ENCODE measurements around the gene PAXX.

The PAXX gene

DNA sequence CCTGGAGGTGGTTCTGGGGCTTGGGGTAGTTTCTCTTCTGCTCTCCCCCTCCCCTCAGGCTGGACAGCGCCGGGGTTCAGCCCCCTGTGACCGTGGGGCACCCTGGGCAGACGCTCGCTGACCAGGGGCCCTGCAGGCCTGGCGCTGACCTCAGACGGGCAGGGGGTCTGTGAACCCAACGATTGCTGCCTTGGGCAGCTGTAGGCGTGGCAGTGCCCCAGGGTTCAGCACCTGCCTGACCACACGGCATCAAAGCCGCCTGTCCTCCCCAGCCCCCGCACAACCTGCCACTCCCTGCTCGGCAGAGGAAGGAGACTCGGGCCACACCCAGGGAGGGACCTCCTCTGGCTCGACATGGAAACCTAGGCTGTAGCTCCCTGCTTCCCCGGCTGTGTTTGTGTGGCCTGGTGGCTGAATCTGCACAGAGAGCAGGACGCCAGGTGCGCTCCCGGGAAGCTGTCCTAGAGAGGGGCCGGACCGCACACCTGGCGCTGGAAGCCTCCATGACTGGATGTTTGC lies 28.0 kb upstream of the PAXX start:
- Mint-ChIP-seq H3K4me1 (peaks cover 21% of the 10 kb centered on the region), H3K27ac (no peak overlapping the region), H3K9me3 (no peaks in the 10 kb centered on the region), H3K27me3 (ENCODE audit: low read depth, poor library complexity) (peaks cover 15% of the 10 kb centered on the region), H3K4me3 (no peak overlapping the region), H3K36me3 (ENCODE audit: low read depth) (no peaks in the 10 kb centered on the region)
- DNase-seq: no peak
- TF ChIP-seq, protein P1, sequence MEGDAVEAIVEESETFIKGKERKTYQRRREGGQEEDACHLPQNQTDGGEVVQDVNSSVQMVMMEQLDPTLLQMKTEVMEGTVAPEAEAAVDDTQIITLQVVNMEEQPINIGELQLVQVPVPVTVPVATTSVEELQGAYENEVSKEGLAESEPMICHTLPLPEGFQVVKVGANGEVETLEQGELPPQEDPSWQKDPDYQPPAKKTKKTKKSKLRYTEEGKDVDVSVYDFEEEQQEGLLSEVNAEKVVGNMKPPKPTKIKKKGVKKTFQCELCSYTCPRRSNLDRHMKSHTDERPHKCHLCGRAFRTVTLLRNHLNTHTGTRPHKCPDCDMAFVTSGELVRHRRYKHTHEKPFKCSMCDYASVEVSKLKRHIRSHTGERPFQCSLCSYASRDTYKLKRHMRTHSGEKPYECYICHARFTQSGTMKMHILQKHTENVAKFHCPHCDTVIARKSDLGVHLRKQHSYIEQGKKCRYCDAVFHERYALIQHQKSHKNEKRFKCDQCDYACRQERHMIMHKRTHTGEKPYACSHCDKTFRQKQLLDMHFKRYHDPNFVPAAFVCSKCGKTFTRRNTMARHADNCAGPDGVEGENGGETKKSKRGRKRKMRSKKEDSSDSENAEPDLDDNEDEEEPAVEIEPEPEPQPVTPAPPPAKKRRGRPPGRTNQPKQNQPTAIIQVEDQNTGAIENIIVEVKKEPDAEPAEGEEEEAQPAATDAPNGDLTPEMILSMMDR (IDR thresholded peaks at IDR 0.05): no peak

DNA sequence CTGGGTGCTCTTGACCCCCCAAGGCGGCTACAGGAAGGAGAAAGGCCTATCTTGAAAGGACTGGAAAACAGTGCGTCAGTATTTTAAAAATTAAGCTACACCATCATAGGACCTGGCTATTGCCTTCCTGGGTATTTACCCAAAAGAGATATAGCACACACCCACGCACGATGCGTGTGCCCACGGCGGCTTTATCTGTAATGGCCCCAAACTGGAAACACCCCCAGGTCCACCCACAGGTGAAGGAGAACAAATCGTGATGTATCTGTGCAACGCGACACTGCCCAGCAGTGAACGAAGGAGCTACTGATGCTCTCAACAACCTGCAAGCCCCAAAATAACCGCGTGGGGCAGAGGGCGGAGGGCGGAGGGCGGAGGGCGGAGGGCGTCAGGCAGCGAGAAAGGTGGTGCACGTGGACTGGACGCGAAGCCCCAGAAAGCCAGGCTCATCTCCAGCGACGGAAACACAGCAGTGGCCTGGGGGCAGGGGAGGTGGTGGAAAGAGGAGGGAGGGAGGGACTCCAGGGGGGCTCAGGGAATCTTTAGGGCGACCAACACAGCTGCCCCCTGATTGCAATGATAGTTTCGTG lies 27.3 kb upstream of the PAXX start:
- Mint-ChIP-seq H3K4me3 (no peak overlapping the region), H3K27me3 (ENCODE audit: low read depth, poor library complexity) (peaks cover 15% of the 10 kb centered on the region), H3K36me3 (ENCODE audit: low read depth) (no peaks in the 10 kb centered on the region), H3K4me1 (peaks cover 21% of the 10 kb centered on the region), H3K27ac (no peak overlapping the region), H3K9me3 (no peaks in the 10 kb centered on the region)
- TF ChIP-seq, protein P1 (IDR thresholded peaks at IDR 0.05): no peak
- no peak for DNase-seq

DNA sequence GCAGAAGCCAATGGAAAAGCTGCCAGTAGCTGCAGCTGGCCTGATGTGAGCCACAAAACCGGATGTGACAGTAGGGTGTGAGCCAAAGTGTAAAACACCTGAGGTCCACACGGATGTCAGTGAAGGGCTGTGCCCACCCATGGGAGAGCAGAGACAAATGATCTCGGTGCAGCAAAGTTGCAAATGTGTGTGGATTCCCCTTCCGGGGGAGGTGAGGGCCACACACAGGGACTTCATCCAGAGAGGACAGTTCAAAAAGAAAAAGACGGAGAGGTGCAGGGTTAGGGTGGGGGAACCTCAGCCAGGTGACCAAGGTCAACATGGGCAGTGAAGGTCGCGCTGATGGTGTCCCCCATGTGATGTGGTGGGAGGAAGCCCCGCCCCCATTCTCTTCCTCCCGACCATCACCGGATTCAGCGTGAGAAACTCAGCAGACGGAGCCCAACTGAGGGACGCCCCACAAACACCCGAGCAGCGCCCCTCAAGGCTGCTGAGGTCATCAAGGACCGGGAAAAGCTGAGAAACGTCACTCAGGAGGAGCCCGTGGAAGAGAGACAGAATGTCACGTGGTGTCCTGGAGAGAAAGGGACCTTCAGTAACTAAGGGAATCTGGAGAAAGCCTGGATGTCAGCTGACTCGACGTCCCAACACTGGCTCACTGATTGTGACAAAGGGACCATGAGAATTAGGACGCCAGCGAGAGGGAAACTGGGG lies 26.3 kb upstream of the PAXX start:
- Mint-ChIP-seq H3K27me3 (ENCODE audit: low read depth, poor library complexity) (peaks cover 12% of the 10 kb centered on the region), H3K36me3 (ENCODE audit: low read depth) (no peaks in the 10 kb centered on the region), H3K4me1 (peaks cover 21% of the 10 kb centered on the region), H3K27ac (no peak overlapping the region), H3K9me3 (no peaks in the 10 kb centered on the region), H3K4me3 (peak overlapping the region; percentile 56)
- DNase-seq: no peak
- TF ChIP-seq, protein P1 (IDR thresholded peaks at IDR 0.05): no peak

DNA sequence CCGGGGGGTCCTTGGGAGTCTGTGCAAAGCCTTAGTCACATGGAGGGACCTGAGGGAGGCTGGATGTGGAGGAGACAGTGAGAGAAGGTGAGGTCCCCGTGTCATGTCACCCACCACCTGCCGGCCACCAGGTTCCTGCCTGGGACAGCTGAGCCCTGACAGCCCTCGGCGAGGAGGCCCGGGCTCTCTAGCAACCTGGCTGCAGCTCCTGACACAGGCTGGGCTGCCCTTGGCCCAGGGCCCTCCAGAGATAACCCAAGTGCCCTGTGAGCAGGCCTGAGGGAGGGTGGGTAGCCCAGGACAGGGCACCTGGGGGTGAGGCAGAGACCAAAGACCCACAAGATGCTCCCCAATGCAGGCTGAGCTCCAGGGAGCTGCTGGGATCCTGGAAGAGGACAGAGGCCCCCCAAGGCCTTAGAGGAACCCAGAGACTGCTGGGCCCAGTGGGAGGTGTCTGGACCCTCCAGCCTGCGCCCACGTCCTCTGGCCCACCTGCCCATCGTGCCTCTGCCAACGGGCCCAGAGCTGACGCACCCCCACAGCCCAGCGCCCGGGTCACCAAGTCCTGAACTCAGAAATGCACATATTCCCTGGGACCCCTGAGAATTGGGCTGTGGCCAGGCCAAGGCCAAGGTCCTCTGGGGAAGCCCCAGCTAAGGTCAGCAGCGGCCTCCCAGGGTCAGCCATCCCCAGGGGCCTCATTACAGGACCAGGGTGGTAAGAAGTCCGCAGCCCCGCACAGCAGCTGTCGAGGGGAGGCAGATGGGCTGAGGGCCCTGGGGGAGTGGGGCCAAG lies 23.7 kb upstream of the PAXX start:
- Mint-ChIP-seq H3K27me3 (ENCODE audit: low read depth, poor library complexity) (peaks cover 12% of the 10 kb centered on the region), H3K27ac (no peak overlapping the region), H3K9me3 (no peaks in the 10 kb centered on the region), H3K4me3 (no peak overlapping the region), H3K4me1 (peaks cover 16% of the 10 kb centered on the region), H3K36me3 (ENCODE audit: low read depth) (no peaks in the 10 kb centered on the region)
- no peak for DNase-seq
- TF ChIP-seq, protein P1 (IDR thresholded peaks at IDR 0.05): no peak

DNA sequence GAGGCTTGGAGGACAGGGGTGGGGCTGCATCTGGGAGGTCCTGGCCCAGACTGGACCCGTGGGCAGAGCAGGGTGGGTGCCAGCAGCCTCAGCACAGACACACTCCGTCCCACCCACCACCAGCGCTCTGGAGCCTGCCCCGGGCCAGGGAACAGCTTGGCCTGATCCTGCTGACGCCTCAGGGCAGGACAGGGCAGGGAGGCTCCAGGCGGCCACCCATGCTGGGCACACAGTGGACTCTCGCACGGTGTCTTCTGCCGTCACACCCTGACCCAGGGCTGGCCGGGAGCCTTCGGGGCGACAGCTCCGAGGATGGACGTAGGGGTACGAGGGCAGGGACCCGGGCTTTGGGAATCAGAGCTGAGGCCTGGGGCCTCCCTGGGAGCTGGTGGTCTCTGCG lies 23.1 kb upstream of the PAXX start:
- H3K4me3 Mint-ChIP-seq: no peak overlapping the region
- H3K27ac Mint-ChIP-seq: no peak overlapping the region
- no peaks in the 10 kb centered on the region for H3K36me3 Mint-ChIP-seq (ENCODE audit: low read depth)
- peaks cover 17% of the 10 kb centered on the region for H3K27me3 Mint-ChIP-seq (ENCODE audit: low read depth, poor library complexity)
- DNase-seq: no peak
- no peaks in the 10 kb centered on the region for H3K9me3 Mint-ChIP-seq
- TF ChIP-seq, protein P1 (IDR thresholded peaks at IDR 0.05): no peak
- peaks cover 16% of the 10 kb centered on the region for H3K4me1 Mint-ChIP-seq
